ENCODE results near the gene KRT26.

Gene KRT26

GRCh38 chr17:40717776-40718175, 54.2 kb downstream of the KRT26 start:
- TF ChIP-seq CTCF (IDR thresholded peaks at IDR 0.05) = no peak
- no peak for TF ChIP-seq ZFX (IDR thresholded peaks at IDR 0.05; ENCODE audit: borderline replicate concordance)
- no peak overlapping the region for H3K27ac ChIP-seq

All from 22Rv1 (cell line).